Transverse colon (tissue), 4 donors: ENCODE data around the gene SETD4.

Experiments
- CTCF ChIP-seq, 5 experiments: fragments of 200-600 bp in 3 of 5; fragments of 450-650 bp in 2 of 5; sonication (generic) in 3 of 5; IDR thresholded peaks; 1 replicate in 2 of 5; 2 replicates in 3 of 5; pipeline ENCODE4 v1.5.1; 2016 to 2017; ENCODE audit warnings: antibody characterized with exemption in 5 of 5, inconsistent platforms in 3 of 5, mild to moderate bottlenecking in 2 of 5, moderate library complexity in 1 of 5
- EP300 ChIP-seq: sonication (generic); formaldehyde crosslinking; IDR thresholded peaks from one replicate; pipeline ENCODE4 v1.6.1; 2017; ENCODE audit warnings: antibody characterized with exemption, low read depth
- POLR2A ChIP-seq: fragments of 450-650 bp; IDR thresholded peaks from one replicate; pipeline ENCODE4 v1.6.1; 2016; ENCODE audit warnings: antibody characterized with exemption, mild to moderate bottlenecking, moderate library complexity
- POLR2AphosphoS5 ChIP-seq, 3 donors: sonication (generic); formaldehyde crosslinking; IDR thresholded peaks; one replicate each; pipeline ENCODE4 v1.6.1; 2016; ENCODE audit warnings: antibody characterized with exemption in 3 of 3

GRCh38 chr21:36087362-36088138, 27.2 kb upstream of the SETD4 start:
- TF ChIP-seq CTCF (IDR thresholded peaks at IDR 0.05) (no peak), POLR2A (no peak), EP300 (no peak), POLR2AphosphoS5 (IDR thresholded peaks at IDR 0.05) (no peak)
